Measurements from ENCODE around the gene OR5AU1.

Gene OR5AU1

GRCh38 chr14:21142357-21142756, 13.5 kb downstream of the OR5AU1 start:
- no peak overlapping the region for H3K4me3 ChIP-seq (ENCODE audit: low read depth, low read length)

GRCh38 chr14:21136024-21136423, 19.8 kb downstream of the OR5AU1 start:
- H3K9me3 ChIP-seq (ENCODE audit: severe bottlenecking) = no peaks in the 10 kb centered on the region
- no peaks in the 10 kb centered on the region for H3K27me3 ChIP-seq (ENCODE audit: insufficient read depth, low read depth, severe bottlenecking)
- TF ChIP-seq CTCF (IDR thresholded peaks at IDR 0.05; ENCODE audit: low read depth, low read length) = 0 out of 2 replicates have a peak, but pooled peaks have one; percentile 1
- no peaks in the 10 kb centered on the region for H3K36me3 ChIP-seq
- H3K27ac ChIP-seq = no peak overlapping the region
- H3K4me3 ChIP-seq (ENCODE audit: low read depth, low read length) = no peak overlapping the region
- DNase-seq = no peak

More at GRCh38 chr14:21142357-21142756, 13.5 kb downstream of the OR5AU1 start:
- DNase-seq = no peak
- Histone ChIP-seq H3K36me3 (no peaks in the 10 kb centered on the region), H3K27ac (no peak overlapping the region), H3K27me3 (ENCODE audit: insufficient read depth, low read depth, severe bottlenecking) (no peaks in the 10 kb centered on the region), H3K9me3 (ENCODE audit: severe bottlenecking) (peaks cover 11% of the 10 kb centered on the region)
- no peak for TF ChIP-seq CTCF (IDR thresholded peaks at IDR 0.05; ENCODE audit: low read depth, low read length)

- DNase-seq = no peak
- Histone ChIP-seq H3K9me3 (ENCODE audit: severe bottlenecking) (no peaks in the 10 kb centered on the region), H3K27ac (no peak overlapping the region), H3K4me3 (ENCODE audit: low read depth, low read length) (no peak overlapping the region), H3K36me3 (no peaks in the 10 kb centered on the region), H3K27me3 (ENCODE audit: insufficient read depth, low read depth, severe bottlenecking) (no peaks in the 10 kb centered on the region)
- TF ChIP-seq CTCF (IDR thresholded peaks at IDR 0.05; ENCODE audit: low read depth, low read length) = no peak
These were observed 22.0 kb downstream of the OR5AU1 start for GRCh38 chr14:21133901-21134300.

- no peak overlapping the region for H3K27ac ChIP-seq
- no peak for DNase-seq
- no peaks in the 10 kb centered on the region for H3K36me3 ChIP-seq
- no peak for TF ChIP-seq CTCF (IDR thresholded peaks at IDR 0.05; ENCODE audit: low read depth, low read length)
- H3K4me3 ChIP-seq (ENCODE audit: low read depth, low read length) = no peak overlapping the region
- no peaks in the 10 kb centered on the region for H3K9me3 ChIP-seq (ENCODE audit: severe bottlenecking)
- peaks cover 6% of the 10 kb centered on the region for H3K27me3 ChIP-seq (ENCODE audit: insufficient read depth, low read depth, severe bottlenecking)
These were observed 32.4 kb downstream of the OR5AU1 start for GRCh38 chr14:21123429-21123828.

- Histone ChIP-seq H3K9me3 (ENCODE audit: severe bottlenecking) (no peaks in the 10 kb centered on the region), H3K4me3 (ENCODE audit: low read depth, low read length) (no peak overlapping the region), H3K27me3 (ENCODE audit: insufficient read depth, low read depth, severe bottlenecking) (no peaks in the 10 kb centered on the region), H3K36me3 (no peaks in the 10 kb centered on the region), H3K27ac (no peak overlapping the region)
- TF ChIP-seq CTCF (IDR thresholded peaks at IDR 0.05; ENCODE audit: low read depth, low read length) = no peak
- no peak for DNase-seq
These were observed 34.7 kb downstream of the OR5AU1 start for GRCh38 chr14:21121122-21121521.

GRCh38 chr14:21120686-21121085, 35.2 kb downstream of the OR5AU1 start:
- H3K27ac ChIP-seq = no peak overlapping the region
- no peak for DNase-seq
- no peaks in the 10 kb centered on the region for H3K9me3 ChIP-seq (ENCODE audit: severe bottlenecking)
- no peaks in the 10 kb centered on the region for H3K36me3 ChIP-seq
- TF ChIP-seq CTCF (IDR thresholded peaks at IDR 0.05; ENCODE audit: low read depth, low read length) = no peak
- no peaks in the 10 kb centered on the region for H3K27me3 ChIP-seq (ENCODE audit: insufficient read depth, low read depth, severe bottlenecking)
- H3K4me3 ChIP-seq (ENCODE audit: low read depth, low read length) = no peak overlapping the region

All from WERI-Rb-1 (cell line).